A549 (cell line): ENCODE data around the gene CPA1. TPM values are rescaled to one million over a fixed set of nuclear protein-coding genes. Genes with fewer than 3 reads are reported as not detected.

Experiments
- ATAC-seq, 2 experiments: fragments of 200-7000 bp in 1 of 2; fragments of >200 bp in 1 of 2; cut with Nextera tagmentation in 1 of 2; cut with Tn5 transposase in 1 of 2; 3 replicates each; pipeline versions ENCODE4 v1.8.0 to v1.9.1; 2018 to 2020; ENCODE audit warnings: mild to moderate bottlenecking in 1 of 2, moderate library complexity in 1 of 2
- CTCF ChIA-PET: fragments of 300-600 bp; sonication (Branson Sonifier 250); formaldehyde crosslinking; extraction: SDS; loops from one replicate; lab custom pipeline; 2021; ENCODE audit warnings: antibody characterized with exemption, inconsistent platforms; lab: Yijun Ruan, JAX
- POLR2A ChIA-PET: fragments of 350-600 bp; formaldehyde crosslinking; extraction: SDS; loops from one replicate; lab custom pipeline; 2021; ENCODE audit warnings: antibody characterized with exemption, inconsistent platforms; lab: Yijun Ruan, JAX
- DNase-seq, 2 experiments: peaks; one replicate each; pipeline versions ENCODE4 v3.0.0 to v3.0.0-alpha.2; 2011 to 2016; ENCODE audit warnings: low read depth in 1 of 2, low spot score in 1 of 2
- FAIRE-seq: peaks from 2 replicates; lab custom pipeline; 2011; peaks lifted over from hg19 to GRCh38; lab: Jason Lieb, UNC
- H3K27ac ChIP-seq, 2 experiments: fragments of >200 bp; sonication (Bioruptor Twin); formaldehyde crosslinking; 3 replicates each; pipeline ENCODE4 v1.5.1; 2016 to 2017
- H3K4me1 ChIP-seq: fragments of >200 bp; sonication (Bioruptor Twin); formaldehyde crosslinking; 3 replicates; pipeline ENCODE4 v1.6.1; 2016
- H3K4me2 ChIP-seq: fragments of >200 bp; sonication (Bioruptor Twin); formaldehyde crosslinking; 3 replicates; pipeline ENCODE4 v1.6.1; 2016
- H3K4me3 ChIP-seq: fragments of >200 bp; sonication (Bioruptor Twin); formaldehyde crosslinking; 3 replicates; pipeline ENCODE4 v1.5.1; 2016
- H3K9me3 ChIP-seq: fragments of >200 bp; sonication (Bioruptor Twin); formaldehyde crosslinking; 3 replicates; pipeline ENCODE4 v1.6.1; 2016
- CBX2 ChIP-seq: fragments of 200-600 bp; sonication (generic); IDR thresholded peaks from 2 replicates; pipeline ENCODE4 v1.6.1; 2016; ENCODE audit warnings: low read depth, mild to moderate bottlenecking, borderline replicate concordance
- CHD2 ChIP-seq: fragments of 150-350 bp; IDR thresholded peaks from 2 replicates; pipeline ENCODE4 v1.6.1; 2014; ENCODE audit warnings: low read length; ENCODE audit not compliant: partially characterized antibody
- CHD4 ChIP-seq: fragments of 200-600 bp; sonication (generic); IDR thresholded peaks from 2 replicates; pipeline ENCODE4 v1.6.1; 2016; ENCODE audit warnings: antibody characterized with exemption, mild to moderate bottlenecking, borderline replicate concordance
- EHMT2 ChIP-seq: fragments of 200-600 bp; sonication (generic); IDR thresholded peaks from 2 replicates; pipeline ENCODE4 v1.6.1; 2016; ENCODE audit warnings: antibody characterized with exemption, low read depth, mild to moderate bottlenecking, moderate library complexity
- ELK1 ChIP-seq: fragments of 150-350 bp; IDR thresholded peaks from 2 replicates; pipeline ENCODE4 v1.6.1; 2014; ENCODE audit warnings: low read depth, mild to moderate bottlenecking, low read length
- FOSB ChIP-seq: fragments of 250-450 bp; sonication (Bioruptor Pico); IDR thresholded peaks from 2 replicates; pipeline ENCODE4 v1.5.0; 2020; ENCODE audit warnings: mild to moderate bottlenecking, moderate library complexity
- FOSL2 ChIP-seq, 2 experiments: fragments of 450-650 bp in 1 of 2; fragments of >200 bp in 1 of 2; sonication (Bioruptor Twin) in 1 of 2; formaldehyde crosslinking; IDR thresholded peaks; 2 replicates each; pipeline versions ENCODE4 v1.5.0 to v1.6.1; 2016 to 2020; ENCODE audit warnings: mild to moderate bottlenecking in 1 of 2, moderate library complexity in 1 of 2
- FOXS1 ChIP-seq: fragments of 250-450 bp; sonication (Bioruptor Pico); IDR thresholded peaks from 2 replicates; pipeline ENCODE4 v1.5.0; 2020; ENCODE audit warnings: mild to moderate bottlenecking, moderate library complexity
- HDAC2 ChIP-seq: fragments of 200-600 bp; sonication (generic); IDR thresholded peaks from 2 replicates; pipeline ENCODE4 v1.6.1; 2016
- HEYL ChIP-seq: fragments of 250-450 bp; sonication (Bioruptor Pico); IDR thresholded peaks from 2 replicates; pipeline ENCODE4 v1.8.0; 2021; ENCODE audit warnings: mild to moderate bottlenecking, moderate library complexity
- HMGXB4 ChIP-seq: fragments of 250-450 bp; sonication (Bioruptor Pico); IDR thresholded peaks from 2 replicates; pipeline ENCODE4 v1.5.0; 2021; ENCODE audit warnings: mild to moderate bottlenecking, moderate library complexity, borderline replicate concordance
- HOXA7 ChIP-seq: fragments of 250-450 bp; sonication (Bioruptor Pico); IDR thresholded peaks from 2 replicates; pipeline ENCODE4 v1.5.0; 2020; ENCODE audit warnings: mild to moderate bottlenecking, moderate library complexity
- HOXB13 ChIP-seq: fragments of 250-450 bp; sonication (Bioruptor Pico); IDR thresholded peaks from 2 replicates; pipeline ENCODE4 v1.5.0; 2020; ENCODE audit warnings: low read depth, mild to moderate bottlenecking, moderate library complexity
- HOXB5 ChIP-seq: fragments of 250-450 bp; sonication (Bioruptor Pico); IDR thresholded peaks from 2 replicates; pipeline ENCODE4 v1.5.0; 2020; ENCODE audit warnings: mild to moderate bottlenecking, moderate library complexity
- KDM1A ChIP-seq: fragments of 200-600 bp; sonication (generic); IDR thresholded peaks from 2 replicates; pipeline ENCODE4 v1.6.1; 2016; ENCODE audit warnings: low read depth, mild to moderate bottlenecking
- KDM5A ChIP-seq: fragments of 200-600 bp; sonication (generic); IDR thresholded peaks from 2 replicates; pipeline ENCODE4 v1.6.1; 2016; ENCODE audit warnings: antibody characterized with exemption, mild to moderate bottlenecking
- MAFK ChIP-seq: fragments of 450-650 bp; IDR thresholded peaks from 2 replicates; pipeline ENCODE4 v1.6.1; 2014; ENCODE audit not compliant: partially characterized antibody
- MYC ChIP-seq: IDR thresholded peaks from 2 replicates; pipeline ENCODE4 v1.6.1; 2012; ENCODE audit warnings: mild to moderate bottlenecking, inconsistent platforms, low read length, improper control_type of control experiment, borderline replicate concordance
- NR3C1 ChIP-seq: fragments of >200 bp; sonication (Bioruptor Twin); formaldehyde crosslinking; IDR thresholded peaks from 3 replicates; pipeline ENCODE4 v1.6.1; 2017
- PHF8 ChIP-seq: fragments of 200-600 bp; sonication (generic); IDR thresholded peaks from 2 replicates; pipeline ENCODE4 v1.6.1; 2016; ENCODE audit warnings: low read depth, mild to moderate bottlenecking, antibody characterized with exemption, moderate library complexity, borderline replicate concordance
- RAD21 ChIP-seq, 2 experiments: fragments of >200 bp in 1 of 2; sonication (Bioruptor Twin) in 1 of 2; formaldehyde crosslinking in 1 of 2; IDR thresholded peaks in 1 of 2; conservative IDR thresholded peaks in 1 of 2; 2 replicates in 1 of 2; 3 replicates in 1 of 2; pipeline ENCODE4 v1.6.1; 2012 to 2018; ENCODE audit warnings: inconsistent platforms in 1 of 2
- RARB ChIP-seq: fragments of 250-450 bp; sonication (Bioruptor Pico); IDR thresholded peaks from 2 replicates; pipeline ENCODE4 v1.8.0; 2021; ENCODE audit warnings: mild to moderate bottlenecking, moderate library complexity
- RNF2 ChIP-seq: fragments of 200-600 bp; sonication (generic); IDR thresholded peaks from 2 replicates; pipeline ENCODE4 v1.6.1; 2016; ENCODE audit warnings: low read depth, mild to moderate bottlenecking, antibody characterized with exemption, moderate library complexity, borderline replicate concordance
- SMC3 ChIP-seq: fragments of >200 bp; sonication (Bioruptor Twin); formaldehyde crosslinking; IDR thresholded peaks from 3 replicates; pipeline ENCODE4 v1.6.1; 2018; ENCODE audit warnings: inconsistent platforms
- TFCP2L1 ChIP-seq: fragments of 250-450 bp; sonication (Bioruptor Pico); IDR thresholded peaks from 2 replicates; pipeline ENCODE4 v1.5.0; 2021; ENCODE audit warnings: mild to moderate bottlenecking
- TP53 ChIP-seq: fragments of 250-450 bp; sonication (Bioruptor Pico); IDR thresholded peaks from 2 replicates; pipeline ENCODE4 v1.5.0; 2021; ENCODE audit warnings: mild to moderate bottlenecking, moderate library complexity
- ZNF302 ChIP-seq: fragments of 250-450 bp; sonication (Bioruptor Pico); IDR thresholded peaks from 2 replicates; pipeline ENCODE4 v1.9.0; 2021; ENCODE audit warnings: inconsistent platforms, mild to moderate bottlenecking, moderate library complexity
- ZSCAN20 ChIP-seq: fragments of 250-450 bp; sonication (Bioruptor Pico); IDR thresholded peaks from 2 replicates; pipeline ENCODE4 v1.8.0; 2022; ENCODE audit warnings: mild to moderate bottlenecking, moderate library complexity
- WGBS: methylation state at CpG from one replicate; pipeline ENCODE4 v1.1.6; 2017; ENCODE audit errors: missing lambda C conversion rate; 5-methylcytosine and 5-hydroxymethylcytosine counted together
- polyA plus RNA-seq, 4 experiments: library from polyadenylated mRNA; depleted of rRNA in 3 of 4; stranded (reverse); fragments of >200 nt; fragmentation: RNase III in 1 of 4; extraction: RNeasy Plus Mini Kit Qiagen cat#74134 plus additional on column Dnase treatment in 1 of 4; gene quantifications; 2 replicates in 3 of 4; 3 replicates in 1 of 4; pipeline ENCODE4 v1.2.3, GENCODE V29; 2011 to 2017

Gene CPA1
- polyA plus RNA-seq, 2 of the 4 experiments (the other 2 are of a cell fraction) = not detected

GRCh38 chr7:130397051-130397757 is 16.9 kb downstream of the CPA1 start:
- DNase-seq (no peak), ATAC-seq (no peak), FAIRE-seq (no peak)
- Histone ChIP-seq H3K27ac (no peak overlapping the region), H3K9me3 (no peaks in the 10 kb centered on the region), H3K4me3 (no peak overlapping the region)
- 89% methylated on average over 7 of the region's 7 CpGs for WGBS
- TF ChIP-seq ZNF302 (CRISPR knock-in tag) = no peak
- TF ChIP-seq CHD2 = no peak
- TF ChIP-seq TP53 (CRISPR knock-in tag) = no peak
- no peak for TF ChIP-seq RAD21 (conservative IDR thresholded peaks at IDR 0.05 in 1 of 2, IDR thresholded peaks at IDR 0.05 in 1 of 2)
- TF ChIP-seq NR3C1 = no peak
- TF ChIP-seq RARB = no peak
- TF ChIP-seq HOXB5 (CRISPR knock-in tag) = no peak
- TF ChIP-seq RNF2 = no peak
- no peak for TF ChIP-seq EHMT2
- TF ChIP-seq, all 56 proteins: peak for 0
- Histone ChIP-seq H3K4me2 (no peak overlapping the region), H3K4me1 (no peaks in the 10 kb centered on the region)
- CTCF ChIA-PET = interaction anchor here (1.5 kb wide), 1 partner anchor 28 kb away, joined by 3 read pairs; no protein-coding TSS in a partner anchor
- POLR2A ChIA-PET = interaction anchor here (1.1 kb wide), 1 partner anchor 33 kb away, joined by 7 read pairs; no protein-coding TSS in a partner anchor

GRCh38 chr7:130397758-130398073 is 17.4 kb downstream of the CPA1 start:
- WGBS = 93% methylated on average over 3 of the region's 3 CpGs
- ChIA-PET POLR2A (interaction anchor here (1.1 kb wide), 1 partner anchor 34 kb away, joined by 7 read pairs; no protein-coding TSS in a partner anchor), CTCF (interaction anchor here (1.5 kb wide), 1 partner anchor 27 kb away, joined by 3 read pairs; no protein-coding TSS in a partner anchor)
- Histone ChIP-seq H3K4me3 (no peak overlapping the region), H3K9me3 (no peaks in the 10 kb centered on the region), H3K4me2 (no peak overlapping the region), H3K4me1 (no peaks in the 10 kb centered on the region), H3K27ac (no peak overlapping the region)
- ATAC-seq (no peak), FAIRE-seq (no peak), DNase-seq (no peak)
- no peak for TF ChIP-seq HOXB13

GRCh38 chr7:130398526-130399090 is 18.3 kb downstream of the CPA1 start:
- H3K27ac ChIP-seq = no peak overlapping the region
- no peaks in the 10 kb centered on the region for H3K4me1 ChIP-seq
- ATAC-seq = no peak
- H3K4me2 ChIP-seq = no peak overlapping the region
- WGBS = 83% methylated on average over 8 of the region's 8 CpGs
- no peak for FAIRE-seq
- no peaks in the 10 kb centered on the region for H3K9me3 ChIP-seq
- ChIA-PET POLR2A (interaction anchor here (1.1 kb wide), 1 partner anchor 35 kb away, joined by 7 read pairs; no protein-coding TSS in a partner anchor), CTCF (no interaction called here)
- no peak overlapping the region for H3K4me3 ChIP-seq
- DNase-seq = no peak
- TF ChIP-seq ELK1 (no peak), ZNF302 (CRISPR knock-in tag) (no peak), CHD4 (no peak), KDM1A (no peak), SMC3 (no peak), HEYL (no peak), FOSB (no peak), ZSCAN20 (no peak), TFCP2L1 (CRISPR knock-in tag) (no peak)
- TF ChIP-seq, all 56 proteins: peak for 0

- WGBS = 77% methylated on average over 4 of the region's 4 CpGs
- ATAC-seq (no peak), DNase-seq (no peak), FAIRE-seq (no peak)
- POLR2A ChIA-PET = no interaction called here
- Histone ChIP-seq H3K4me3 (no peak overlapping the region), H3K4me1 (no peaks in the 10 kb centered on the region), H3K9me3 (no peaks in the 10 kb centered on the region), H3K27ac (no peak overlapping the region), H3K4me2 (no peak overlapping the region)
- CTCF ChIA-PET = interaction anchor here (0.7 kb wide), 1 partner anchor 240 kb away, joined by 3 read pairs; no protein-coding TSS in a partner anchor
- TF ChIP-seq KDM5A (no peak), HOXB13 (no peak), NR3C1 (no peak), HOXA7 (no peak), FOSL2 (IDR thresholded peaks at IDR 0.05) (no peak), FOSL2 (CRISPR knock-in tag; IDR thresholded peaks at IDR 0.05) (no peak), HDAC2 (no peak), CBX2 (no peak), KDM1A (no peak), FOXS1 (CRISPR knock-in tag) (no peak), HMGXB4 (CRISPR knock-in tag) (no peak), PHF8 (no peak), MYC (no peak), EHMT2 (no peak), MAFK (no peak)
Observed at GRCh38 chr7:130400120-130400572, 19.9 kb downstream of the CPA1 start.
